Fibroblast of lung (primary cell): ENCODE data around the gene OR14A16. TPM values are rescaled to one million over a fixed set of nuclear protein-coding genes. Genes with fewer than 3 reads are reported as not detected.

Experiments
- DNase-seq, 2 donors: peaks; one replicate each; pipeline versions ENCODE4 v3.0.0 to v3.0.0-alpha.2; 2010; ENCODE audit warnings: low read depth in 2 of 2
- H2AFZ ChIP-seq: 2 replicates; pipeline ENCODE4 v1.5.1; 2012; ENCODE audit warnings: low read length, control low read depth, inconsistent platforms
- H3K27ac ChIP-seq: 2 replicates; pipeline ENCODE4 v1.5.1; 2011; ENCODE audit warnings: low read length, control low read depth; ENCODE audit not compliant: insufficient read depth
- H3K27me3 ChIP-seq: 2 replicates; pipeline ENCODE4 v1.5.1; 2011; ENCODE audit warnings: mild to moderate bottlenecking, low read length; ENCODE audit not compliant: control insufficient read depth, insufficient read depth
- H3K36me3 ChIP-seq: 2 replicates; pipeline ENCODE4 v1.5.1; 2011; ENCODE audit warnings: low read length; ENCODE audit not compliant: control insufficient read depth, insufficient read depth
- H3K4me1 ChIP-seq: 2 replicates; pipeline ENCODE4 v1.5.1; 2011; ENCODE audit warnings: low read length; ENCODE audit not compliant: control insufficient read depth, insufficient read depth; ENCODE audit errors: extremely low read depth
- H3K4me2 ChIP-seq: 2 replicates; pipeline ENCODE4 v1.5.1; 2011; ENCODE audit warnings: low read length, control low read depth; ENCODE audit not compliant: insufficient read depth; ENCODE audit errors: extremely low read depth
- H3K4me3 ChIP-seq, 4 experiments: fragments of 200-600 bp in 1 of 4; sonication (generic) in 1 of 4; replicated peaks in 1 of 4; 2 replicates each; pipeline ENCODE4 v1.5.1; 2011 to 2016; ENCODE audit warnings: low read length in 4 of 4, low read depth in 3 of 4, mild to moderate bottlenecking in 3 of 4, control low read depth in 2 of 4, inconsistent platforms in 1 of 4, mixed read lengths in 1 of 4; ENCODE audit not compliant: insufficient read depth in 1 of 4; ENCODE audit errors: control extremely low read depth in 1 of 4
- H3K79me2 ChIP-seq: 2 replicates; pipeline ENCODE4 v1.5.1; 2012; ENCODE audit warnings: mild to moderate bottlenecking, low read length, inconsistent platforms; ENCODE audit not compliant: control insufficient read depth, insufficient read depth
- H3K9ac ChIP-seq: 2 replicates; pipeline ENCODE4 v1.5.1; 2011; ENCODE audit warnings: mild to moderate bottlenecking, low read length, control low read depth; ENCODE audit not compliant: insufficient read depth
- H3K9me3 ChIP-seq: 2 replicates; pipeline ENCODE4 v1.5.1; 2012; ENCODE audit warnings: low read depth, low read length; ENCODE audit not compliant: control insufficient read depth, insufficient read depth
- H4K20me1 ChIP-seq: 2 replicates; pipeline ENCODE4 v1.5.1; 2011; ENCODE audit warnings: low read length; ENCODE audit not compliant: control insufficient read depth, insufficient read depth; ENCODE audit errors: extremely low read depth
- EZH2 ChIP-seq: IDR thresholded peaks from 2 replicates; pipeline ENCODE4 v1.5.1; 2012; ENCODE audit warnings: low read length, control low read depth, mild to moderate bottlenecking; ENCODE audit errors: missing control alignments
- polyA plus RNA-seq, 2 donors: library from polyadenylated mRNA; depleted of rRNA in 1 of 2; stranded (reverse) in 1 of 2; unstranded in 1 of 2; fragments of >200 nt; gene quantifications; 2 replicates each; pipeline ENCODE4 v1.2.1, GENCODE V29; 2011 to 2012; ENCODE audit warnings: missing spikeins in 1 of 2
- total RNA-seq: library from RNA; depleted of rRNA; stranded (reverse); fragments of >200 nt; gene quantifications from 2 replicates; pipeline ENCODE4 v1.2.1, GENCODE V29; 2014
- TF ChIP-seq, protein P1 (sequence below), 2 donors: IDR thresholded peaks in 1 of 2; conservative IDR thresholded peaks in 1 of 2; 1 replicate in 1 of 2; 2 replicates in 1 of 2; pipeline ENCODE4 v1.5.1; 2011 to 2012; ENCODE audit warnings: low read length in 2 of 2, control low read depth in 1 of 2, inconsistent platforms in 1 of 2, low read depth in 1 of 2, mild to moderate bottlenecking in 1 of 2

Gene OR14A16
- total and polyA plus RNA-seq, 2 donors (not counting 1 experiment from before 2014, with no cell fraction given): not detected

DNA sequence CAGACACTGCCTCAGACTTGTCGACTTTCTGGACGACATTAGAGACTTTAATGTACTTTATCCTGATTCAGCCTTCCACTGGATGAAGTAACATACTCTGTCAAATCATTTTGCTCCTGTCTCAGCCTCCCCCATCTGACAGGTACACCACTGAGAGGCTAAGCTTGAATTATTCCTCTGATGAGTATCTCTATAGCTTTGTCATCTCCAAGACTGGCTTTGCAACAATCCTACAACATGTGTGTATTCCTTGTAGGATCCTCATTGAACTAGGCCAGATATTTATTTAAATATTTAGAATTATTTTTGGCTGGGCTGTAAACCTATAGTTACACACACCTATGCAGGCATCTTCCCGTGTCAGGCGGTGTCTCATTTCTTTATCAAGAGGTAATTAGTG is 32.0 kb upstream of the OR14A16 start:
- Histone ChIP-seq H3K4me2 (no peak overlapping the region), H3K27me3 (no peaks in the 10 kb centered on the region), H3K9me3 (no peaks in the 10 kb centered on the region), H3K4me1 (no peaks in the 10 kb centered on the region), H3K79me2 (no peaks in the 10 kb centered on the region), H4K20me1 (no peaks in the 10 kb centered on the region), H3K36me3 (no peaks in the 10 kb centered on the region), H3K27ac (no peak overlapping the region), H3K4me3 (no peak overlapping the region), H3K9ac (no peak overlapping the region), H2AFZ (no peak overlapping the region)
- TF ChIP-seq, protein P1, sequence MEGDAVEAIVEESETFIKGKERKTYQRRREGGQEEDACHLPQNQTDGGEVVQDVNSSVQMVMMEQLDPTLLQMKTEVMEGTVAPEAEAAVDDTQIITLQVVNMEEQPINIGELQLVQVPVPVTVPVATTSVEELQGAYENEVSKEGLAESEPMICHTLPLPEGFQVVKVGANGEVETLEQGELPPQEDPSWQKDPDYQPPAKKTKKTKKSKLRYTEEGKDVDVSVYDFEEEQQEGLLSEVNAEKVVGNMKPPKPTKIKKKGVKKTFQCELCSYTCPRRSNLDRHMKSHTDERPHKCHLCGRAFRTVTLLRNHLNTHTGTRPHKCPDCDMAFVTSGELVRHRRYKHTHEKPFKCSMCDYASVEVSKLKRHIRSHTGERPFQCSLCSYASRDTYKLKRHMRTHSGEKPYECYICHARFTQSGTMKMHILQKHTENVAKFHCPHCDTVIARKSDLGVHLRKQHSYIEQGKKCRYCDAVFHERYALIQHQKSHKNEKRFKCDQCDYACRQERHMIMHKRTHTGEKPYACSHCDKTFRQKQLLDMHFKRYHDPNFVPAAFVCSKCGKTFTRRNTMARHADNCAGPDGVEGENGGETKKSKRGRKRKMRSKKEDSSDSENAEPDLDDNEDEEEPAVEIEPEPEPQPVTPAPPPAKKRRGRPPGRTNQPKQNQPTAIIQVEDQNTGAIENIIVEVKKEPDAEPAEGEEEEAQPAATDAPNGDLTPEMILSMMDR (conservative IDR thresholded peaks at IDR 0.05 in 1 of 2, IDR thresholded peaks at IDR 0.05 in 1 of 2; ENCODE audit: low read depth in 1 of 2, low read length in 2 of 2): no peak
- no peak for TF ChIP-seq EZH2
- DNase-seq: no peak

DNA sequence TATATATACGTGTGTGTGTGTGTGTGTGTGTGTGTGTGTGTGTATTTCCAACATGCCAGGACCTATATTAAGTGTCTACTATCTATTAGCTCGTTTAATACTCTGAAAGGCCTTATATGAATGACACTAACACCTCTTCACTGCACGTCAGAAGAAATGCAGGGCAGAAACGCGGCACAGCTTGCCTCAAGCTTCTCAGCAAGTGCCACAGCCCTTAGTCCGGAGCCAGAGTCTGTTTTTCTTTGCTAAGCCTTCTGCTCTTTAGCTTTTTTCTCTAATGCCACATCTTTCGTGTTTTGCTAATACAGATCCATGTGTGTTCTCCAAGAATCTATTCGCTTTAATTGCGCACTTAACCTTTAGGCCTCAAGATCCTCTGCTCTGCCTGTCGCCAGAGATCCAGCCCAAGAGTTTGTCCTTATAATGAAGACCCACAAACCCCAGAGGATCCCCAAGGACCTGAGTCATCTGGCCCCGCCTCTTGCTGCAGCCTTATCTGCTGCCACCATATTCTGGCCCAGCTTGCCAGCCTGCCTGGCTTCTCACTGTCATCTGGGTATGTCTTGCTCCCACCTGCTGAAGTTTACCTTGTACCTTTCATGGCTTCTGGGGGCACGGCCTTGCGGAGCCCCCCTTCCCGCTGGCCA is 31.1 kb upstream of the OR14A16 start:
- Histone ChIP-seq H2AFZ (no peak overlapping the region), H3K9me3 (no peaks in the 10 kb centered on the region), H3K4me1 (no peaks in the 10 kb centered on the region), H3K27me3 (no peaks in the 10 kb centered on the region), H3K79me2 (no peaks in the 10 kb centered on the region), H3K4me2 (no peak overlapping the region), H3K9ac (no peak overlapping the region), H3K36me3 (no peaks in the 10 kb centered on the region), H4K20me1 (no peaks in the 10 kb centered on the region), H3K4me3 (no peak overlapping the region), H3K27ac (no peak overlapping the region)
- TF ChIP-seq EZH2: no peak
- TF ChIP-seq, protein P1 (conservative IDR thresholded peaks at IDR 0.05 in 1 of 2, IDR thresholded peaks at IDR 0.05 in 1 of 2; ENCODE audit: low read depth in 1 of 2, low read length in 2 of 2): no peak
- no peak for DNase-seq

DNA sequence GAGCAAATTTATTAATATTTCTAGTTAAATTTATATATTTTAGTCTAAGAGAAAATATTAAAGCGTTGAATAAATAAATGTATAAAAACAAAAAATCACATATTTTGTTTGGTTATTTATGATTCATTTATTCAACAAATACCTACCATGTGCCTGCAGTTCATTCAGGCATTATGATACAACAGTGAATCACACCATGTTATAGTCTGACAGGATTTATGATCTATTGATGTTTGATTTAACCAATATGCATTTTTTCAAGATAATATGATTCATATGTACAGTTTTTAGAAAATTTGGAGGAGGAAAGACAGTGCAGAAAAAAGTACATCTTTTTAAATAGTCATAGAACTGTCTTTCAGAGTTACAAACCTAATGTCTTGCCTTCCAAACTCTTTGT is 25.7 kb upstream of the OR14A16 start:
- Histone ChIP-seq H3K9ac (no peak overlapping the region), H2AFZ (no peak overlapping the region), H3K27ac (no peak overlapping the region), H3K79me2 (no peaks in the 10 kb centered on the region), H3K36me3 (no peaks in the 10 kb centered on the region), H3K27me3 (no peaks in the 10 kb centered on the region), H4K20me1 (no peaks in the 10 kb centered on the region), H3K4me3 (no peak overlapping the region), H3K4me1 (no peaks in the 10 kb centered on the region), H3K4me2 (no peak overlapping the region), H3K9me3 (no peaks in the 10 kb centered on the region)
- TF ChIP-seq EZH2: no peak
- TF ChIP-seq, protein P1 (conservative IDR thresholded peaks at IDR 0.05 in 1 of 2, IDR thresholded peaks at IDR 0.05 in 1 of 2; ENCODE audit: low read depth in 1 of 2, low read length in 2 of 2): no peak
- no peak for DNase-seq
